T-helper 17 cell (primary cell): Measurements from ENCODE around the gene CALCR. TPM values are rescaled to one million over a fixed set of nuclear protein-coding genes. Genes with fewer than 3 reads are reported as not detected.

Source experiments
- ATAC-seq: fragments of 150-1000 bp; cut with Tn5 transposase; 2 replicates; pipeline ENCODE4 v1.10.0; 2021; ENCODE audit warnings: mild to moderate bottlenecking, moderate library complexity
- DNase-seq, 3 donors: peaks; one replicate each; pipeline versions ENCODE4 v3.0.0 to v3.0.0-alpha.2; 2020 to 2021
- H3K9me3 ChIP-seq: one replicate; pipeline ENCODE4 v1.7.0; 2013; ENCODE audit warnings: low read length, mild to moderate bottlenecking; ENCODE audit not compliant: control insufficient read depth, poor library complexity, severe bottlenecking
- H3K27ac Mint-ChIP-seq: one replicate; pipeline ENCODE4 v1.8.0; 2022; ENCODE audit warnings: mild to moderate bottlenecking, moderate library complexity, mixed read lengths
- H3K27me3 Mint-ChIP-seq: one replicate; pipeline ENCODE4 v1.8.0; 2022; ENCODE audit warnings: mixed read lengths
- H3K36me3 Mint-ChIP-seq: one replicate; pipeline ENCODE4 v1.8.0; 2022; ENCODE audit warnings: low read depth, mixed read lengths
- H3K4me1 Mint-ChIP-seq: one replicate; pipeline ENCODE4 v1.8.0; 2022; ENCODE audit warnings: mild to moderate bottlenecking, mixed read lengths
- H3K4me3 Mint-ChIP-seq: one replicate; pipeline ENCODE4 v1.8.0; 2022; ENCODE audit warnings: mild to moderate bottlenecking, moderate library complexity, mixed read lengths
- total RNA-seq, 4 donors: library from RNA in 2 of 4; stranded (reverse) in 2 of 4; gene quantifications; one replicate each; pipeline ENCODE4 v1.2.3 and lab custom pipeline; 2022 to 2026

CALCR gene
- total RNA-seq, 2 donors from 2014 or later: not detected

DNA sequence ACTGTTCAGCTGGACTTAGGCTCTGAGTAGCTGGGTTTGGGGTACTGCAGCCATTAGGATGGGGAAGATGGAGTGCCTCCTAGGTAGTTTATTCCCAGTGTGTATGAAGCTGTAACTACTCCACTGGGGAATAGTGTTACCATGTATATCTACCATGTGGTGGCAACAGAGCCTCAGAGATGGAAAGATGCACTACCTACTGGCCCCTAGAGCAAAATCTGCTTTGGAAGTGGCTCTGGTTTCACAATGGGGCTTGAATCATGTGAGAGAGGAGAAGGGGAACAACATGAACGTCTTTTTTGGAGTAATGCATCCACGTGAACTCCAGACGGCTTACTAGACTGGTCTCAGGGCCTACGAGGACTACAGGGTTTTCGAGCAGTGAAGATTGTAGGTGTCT is 167.3 kb downstream of the CALCR start:
- Mint-ChIP-seq H3K27me3 (peaks cover 7% of the 10 kb centered on the region), H3K36me3 (no peaks in the 10 kb centered on the region), H3K4me1 (no peaks in the 10 kb centered on the region), H3K4me3 (no peak overlapping the region), H3K27ac (no peak overlapping the region)
- ATAC-seq (no peak), DNase-seq (no peak)
- H3K9me3 ChIP-seq: peaks cover 4% of the 10 kb centered on the region

DNA sequence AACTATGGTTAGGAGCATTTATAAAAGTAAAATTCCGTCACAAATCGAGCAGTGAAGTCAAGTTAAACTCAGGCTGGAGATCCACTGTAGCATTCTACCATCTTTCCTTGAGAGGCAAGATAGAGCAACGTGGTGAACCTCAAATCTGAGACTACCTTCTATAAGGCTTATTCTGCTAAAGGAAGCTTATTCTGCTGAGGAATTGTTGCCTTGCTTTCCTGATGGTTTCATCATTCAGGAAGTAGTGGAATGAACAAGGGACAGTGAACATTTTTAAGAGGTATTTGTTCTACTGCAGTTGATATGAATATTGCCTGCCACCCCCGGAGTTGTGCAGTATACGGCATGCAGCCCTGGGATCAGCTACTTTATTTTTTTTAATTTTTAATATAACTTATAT is 171.6 kb downstream of the CALCR start:
- H3K27me3 Mint-ChIP-seq: no peaks in the 10 kb centered on the region
- no peak overlapping the region for H3K4me3 Mint-ChIP-seq
- H3K4me1 Mint-ChIP-seq: no peaks in the 10 kb centered on the region
- no peak for ATAC-seq
- H3K36me3 Mint-ChIP-seq: no peaks in the 10 kb centered on the region
- H3K27ac Mint-ChIP-seq: no peak overlapping the region
- H3K9me3 ChIP-seq: peaks cover 4% of the 10 kb centered on the region
- DNase-seq: no peak

DNA sequence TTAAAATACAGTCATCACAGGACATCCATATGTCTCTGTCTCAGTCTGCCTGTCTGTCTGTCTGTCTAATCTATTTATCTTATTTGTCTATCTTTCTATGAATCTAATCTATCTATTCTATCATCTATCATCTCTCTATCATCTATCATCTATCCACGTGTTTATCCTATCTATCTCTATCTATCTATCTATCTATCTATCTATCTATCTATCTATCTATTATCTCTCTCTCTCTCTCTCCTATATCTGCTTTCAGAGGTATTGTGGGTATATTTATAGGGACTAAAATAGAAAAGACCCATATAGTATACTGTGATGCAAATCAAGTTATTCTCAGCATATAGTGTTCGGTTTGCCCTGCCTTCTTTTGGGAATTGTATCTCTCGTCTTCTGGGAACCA is 174.9 kb downstream of the CALCR start:
- Mint-ChIP-seq H3K4me1 (no peaks in the 10 kb centered on the region), H3K27ac (no peak overlapping the region), H3K36me3 (no peaks in the 10 kb centered on the region), H3K27me3 (peaks cover 8% of the 10 kb centered on the region), H3K4me3 (no peak overlapping the region)
- ATAC-seq (no peak), DNase-seq (no peak)
- no peaks in the 10 kb centered on the region for H3K9me3 ChIP-seq

DNA sequence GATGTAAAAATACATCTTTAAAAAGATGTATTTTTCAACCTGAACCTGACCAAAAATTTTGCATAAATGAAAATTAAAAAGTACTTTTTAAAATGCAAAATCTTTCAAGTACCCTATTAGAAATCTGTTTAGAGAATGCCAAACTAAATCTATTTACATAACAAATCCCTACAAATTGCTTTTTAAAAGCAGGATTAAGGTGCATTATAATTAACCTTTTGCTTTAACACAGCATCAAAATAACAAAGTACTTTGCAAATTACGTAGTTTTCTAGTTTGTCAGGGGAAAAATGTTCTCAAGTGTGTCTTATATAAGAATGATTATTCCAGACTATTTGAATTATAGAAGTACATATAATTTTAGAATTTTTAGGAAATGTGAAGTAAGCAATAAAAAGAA is 181.5 kb downstream of the CALCR start:
- peaks cover 12% of the 10 kb centered on the region for H3K27me3 Mint-ChIP-seq
- no peaks in the 10 kb centered on the region for H3K36me3 Mint-ChIP-seq
- no peaks in the 10 kb centered on the region for H3K4me1 Mint-ChIP-seq
- H3K9me3 ChIP-seq: no peaks in the 10 kb centered on the region
- no peak overlapping the region for H3K4me3 Mint-ChIP-seq
- DNase-seq (no peak), ATAC-seq (no peak)
- no peak overlapping the region for H3K27ac Mint-ChIP-seq

DNA sequence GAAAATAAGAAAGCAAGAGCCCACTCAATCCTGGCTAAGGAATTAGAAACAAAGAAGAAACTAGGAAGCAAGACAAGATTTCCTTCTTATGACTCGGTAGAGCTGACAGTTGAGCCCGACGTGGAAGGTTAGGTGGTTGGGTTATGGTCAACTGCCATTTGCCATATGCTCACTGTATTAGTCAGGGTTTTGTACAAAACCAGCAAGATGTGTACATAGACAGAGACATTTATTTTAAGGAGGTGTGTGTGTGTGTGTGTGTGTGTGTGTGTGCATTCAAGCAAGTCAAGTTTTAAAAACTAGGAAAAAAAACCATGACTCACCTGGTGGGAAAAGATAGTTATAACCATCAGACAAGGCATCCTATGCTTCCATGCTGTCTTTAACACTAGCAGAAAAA is 183.9 kb downstream of the CALCR start:
- H3K27ac Mint-ChIP-seq: no peak overlapping the region
- no peak for ATAC-seq
- H3K36me3 Mint-ChIP-seq: no peaks in the 10 kb centered on the region
- H3K4me3 Mint-ChIP-seq: no peak overlapping the region
- H3K4me1 Mint-ChIP-seq: no peaks in the 10 kb centered on the region
- H3K9me3 ChIP-seq: no peaks in the 10 kb centered on the region
- H3K27me3 Mint-ChIP-seq: peaks cover 28% of the 10 kb centered on the region
- DNase-seq: no peak

DNA sequence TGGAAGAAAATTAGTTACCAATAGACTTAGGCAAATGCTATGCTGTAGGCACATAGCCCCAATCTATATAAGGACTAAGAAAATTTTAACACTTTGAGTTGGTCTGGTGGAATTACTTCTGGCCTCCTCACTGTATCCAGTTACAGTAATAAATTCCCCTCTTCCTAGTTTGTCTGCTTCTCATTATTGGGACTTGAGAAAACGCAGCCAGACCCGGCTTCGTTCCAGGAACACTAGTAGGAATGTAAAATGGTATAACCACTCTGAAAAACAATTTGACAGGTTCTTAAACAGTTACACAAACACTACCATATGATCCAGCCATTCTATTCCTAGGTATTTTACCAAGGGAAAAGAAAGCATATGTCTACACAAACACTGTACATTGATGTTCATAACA is 192.2 kb downstream of the CALCR start:
- Mint-ChIP-seq H3K27ac (no peak overlapping the region), H3K4me3 (no peak overlapping the region), H3K27me3 (peaks cover 44% of the 10 kb centered on the region), H3K36me3 (no peaks in the 10 kb centered on the region), H3K4me1 (peaks cover 2% of the 10 kb centered on the region)
- DNase-seq: no peak
- no peak for ATAC-seq
- H3K9me3 ChIP-seq: no peaks in the 10 kb centered on the region

DNA sequence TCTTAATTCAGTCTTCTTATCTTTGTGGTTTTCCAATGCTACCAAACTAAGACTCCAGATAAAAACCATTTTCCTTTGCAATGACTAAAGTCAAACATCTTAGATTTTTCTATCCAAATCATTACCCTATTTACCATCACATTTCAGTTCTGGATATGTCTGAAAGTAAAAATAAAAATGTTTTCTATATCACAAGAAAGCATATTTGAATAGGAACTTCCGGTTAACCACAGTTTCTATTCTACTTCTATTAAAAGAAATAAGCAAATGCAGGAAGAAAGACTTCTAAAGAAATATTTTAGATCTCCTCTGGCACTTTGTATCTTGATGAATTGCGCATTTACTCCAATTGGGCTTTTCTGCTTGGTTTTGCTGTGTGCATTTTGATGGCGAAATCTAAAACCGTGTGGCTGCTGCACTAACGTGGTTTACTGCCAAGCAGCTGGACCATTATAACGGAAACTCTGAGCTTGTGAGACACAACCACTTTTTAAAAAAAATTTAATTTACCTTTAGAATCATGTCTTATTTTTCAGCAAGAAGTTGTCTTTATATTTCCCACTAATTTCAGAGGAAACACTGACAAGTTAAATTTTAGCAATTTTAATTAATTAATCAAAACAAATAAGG is 196.3 kb downstream of the CALCR start:
- H3K36me3 Mint-ChIP-seq: no peaks in the 10 kb centered on the region
- DNase-seq (no peak), ATAC-seq (no peak)
- no peak overlapping the region for H3K27ac Mint-ChIP-seq
- no peaks in the 10 kb centered on the region for H3K9me3 ChIP-seq
- peaks cover 25% of the 10 kb centered on the region for H3K27me3 Mint-ChIP-seq
- no peak overlapping the region for H3K4me3 Mint-ChIP-seq
- peaks cover 3% of the 10 kb centered on the region for H3K4me1 Mint-ChIP-seq

DNA sequence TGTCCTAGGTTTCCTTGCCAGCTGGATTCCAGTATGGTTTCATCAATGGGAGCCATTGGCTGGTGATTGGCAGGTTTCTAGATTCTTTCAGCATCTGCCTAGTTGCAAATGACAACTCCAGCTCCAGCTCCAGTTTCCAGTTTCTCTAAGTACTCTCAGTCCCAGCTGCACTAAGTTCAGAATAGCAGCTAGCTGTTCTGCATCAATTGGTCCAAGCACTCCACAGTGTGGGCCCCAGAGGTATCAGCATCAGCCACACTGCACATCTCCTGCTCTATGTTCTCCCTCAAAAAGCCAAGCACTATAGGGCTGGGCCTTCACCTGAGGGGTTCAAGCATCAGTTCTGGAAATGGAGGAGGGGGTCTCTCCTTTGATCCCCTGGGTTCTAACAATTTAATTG is 198.9 kb downstream of the CALCR start:
- H3K4me3 Mint-ChIP-seq: no peak overlapping the region
- H3K27ac Mint-ChIP-seq: no peak overlapping the region
- H3K9me3 ChIP-seq: no peaks in the 10 kb centered on the region
- H3K36me3 Mint-ChIP-seq: no peaks in the 10 kb centered on the region
- H3K4me1 Mint-ChIP-seq: peaks cover 3% of the 10 kb centered on the region
- peaks cover 36% of the 10 kb centered on the region for H3K27me3 Mint-ChIP-seq
- no peak for ATAC-seq
- DNase-seq: no peak
